GM12892 (cell line): Measurements from ENCODE around the gene PLRG1.

Experiments
- POLR2A ChIP-seq: IDR thresholded peaks from 2 replicates; pipeline ENCODE4 v1.6.1; 2011; ENCODE audit warnings: low read depth, low read length, control low read depth
- POLR2AphosphoS5 ChIP-seq: IDR thresholded peaks from 2 replicates; pipeline ENCODE4 v1.6.1; 2011; ENCODE audit warnings: low read depth, low read length, control low read depth

DNA sequence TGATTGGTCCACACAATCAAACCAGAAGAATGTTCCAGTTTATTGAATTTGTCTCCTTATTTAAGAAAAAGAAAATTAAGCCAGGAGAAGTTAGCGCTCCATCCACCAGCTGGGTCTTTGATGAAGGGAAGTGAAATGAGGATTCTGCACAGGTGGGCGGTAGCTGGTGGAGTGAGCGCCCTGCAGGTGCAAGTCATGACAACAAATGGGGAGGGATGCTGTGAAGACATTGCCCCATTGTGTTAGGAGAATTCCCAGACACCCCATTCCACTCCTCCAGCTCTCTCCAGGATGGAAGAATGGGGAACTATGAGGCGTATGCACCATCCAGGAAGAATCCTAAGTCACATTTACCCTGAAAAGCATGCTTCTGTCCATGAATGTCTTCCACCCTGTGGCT is 22.9 kb downstream of the PLRG1 start:
- TF ChIP-seq POLR2A (no peak), POLR2AphosphoS5 (no peak)
